ENCODE results near the gene NTSR2. TPM values are rescaled to one million over a fixed set of nuclear protein-coding genes. Genes with fewer than 3 reads are reported as not detected.

The NTSR2 gene
- total RNA-seq, 2 donors from 2014 or later, result not detected

- Mint-ChIP-seq H3K4me1 (ENCODE audit: low read depth) (no peaks in the 10 kb centered on the region), H3K27me3 (ENCODE audit: low read depth) (peaks cover 9% of the 10 kb centered on the region), H3K4me3 (no peak overlapping the region), H3K27ac (no peak overlapping the region), H3K36me3 (ENCODE audit: insufficient read depth in 2 of 2) (no peaks in the 10 kb centered on the region), H3K9me3 (no peaks in the 10 kb centered on the region)
- no peak for DNase-seq
- ATAC-seq (replicated peaks in 1 of 2), result no peak
These were observed 14.5 kb downstream of the NTSR2 start for GRCh38 chr2:11655495-11655894.

GRCh38 chr2:11652553-11652952 lies 17.4 kb downstream of the NTSR2 start:
- H3K27me3 Mint-ChIP-seq (ENCODE audit: low read depth), result peaks cover 30% of the 10 kb centered on the region
- no peaks in the 10 kb centered on the region for H3K36me3 Mint-ChIP-seq (ENCODE audit: insufficient read depth in 2 of 2)
- H3K27ac Mint-ChIP-seq, result no peak overlapping the region
- H3K4me3 Mint-ChIP-seq, result no peak overlapping the region
- H3K9me3 Mint-ChIP-seq, result no peaks in the 10 kb centered on the region
- H3K4me1 Mint-ChIP-seq (ENCODE audit: low read depth), result no peaks in the 10 kb centered on the region
- no peak for ATAC-seq (replicated peaks in 1 of 2)
- no peak for DNase-seq

- no peaks in the 10 kb centered on the region for H3K4me1 Mint-ChIP-seq (ENCODE audit: low read depth)
- DNase-seq, result no peak
- ATAC-seq (replicated peaks in 1 of 2), result peak in 1 of 2 donors; percentile 26
- H3K9me3 Mint-ChIP-seq, result no peaks in the 10 kb centered on the region
- H3K4me3 Mint-ChIP-seq, result no peak overlapping the region
- no peaks in the 10 kb centered on the region for H3K36me3 Mint-ChIP-seq (ENCODE audit: insufficient read depth in 2 of 2)
- H3K27ac Mint-ChIP-seq, result no peak overlapping the region
- H3K27me3 Mint-ChIP-seq (ENCODE audit: low read depth), result peaks cover 30% of the 10 kb centered on the region
These were observed 18.0 kb downstream of the NTSR2 start for GRCh38 chr2:11651856-11652548.

- no peaks in the 10 kb centered on the region for H3K4me1 Mint-ChIP-seq (ENCODE audit: low read depth)
- no peak for ATAC-seq (replicated peaks in 1 of 2)
- H3K36me3 Mint-ChIP-seq (ENCODE audit: insufficient read depth in 2 of 2), result no peaks in the 10 kb centered on the region
- no peak for DNase-seq
- H3K27me3 Mint-ChIP-seq (ENCODE audit: low read depth), result peaks cover 24% of the 10 kb centered on the region
- H3K27ac Mint-ChIP-seq, result no peak overlapping the region
- H3K4me3 Mint-ChIP-seq, result no peak overlapping the region
- no peaks in the 10 kb centered on the region for H3K9me3 Mint-ChIP-seq
These were observed 20.9 kb downstream of the NTSR2 start for GRCh38 chr2:11649093-11649492.

- no peak overlapping the region for H3K27ac Mint-ChIP-seq
- H3K9me3 Mint-ChIP-seq, result no peaks in the 10 kb centered on the region
- no peaks in the 10 kb centered on the region for H3K36me3 Mint-ChIP-seq (ENCODE audit: insufficient read depth in 2 of 2)
- no peak for DNase-seq
- no peak for ATAC-seq (replicated peaks in 1 of 2)
- no peak overlapping the region for H3K4me3 Mint-ChIP-seq
- H3K27me3 Mint-ChIP-seq (ENCODE audit: low read depth), result peaks cover 31% of the 10 kb centered on the region
- H3K4me1 Mint-ChIP-seq (ENCODE audit: low read depth), result no peaks in the 10 kb centered on the region
These were observed 22.0 kb downstream of the NTSR2 start for GRCh38 chr2:11647834-11648600.

- Mint-ChIP-seq H3K36me3 (ENCODE audit: insufficient read depth in 2 of 2) (no peaks in the 10 kb centered on the region), H3K9me3 (no peaks in the 10 kb centered on the region), H3K4me1 (ENCODE audit: low read depth) (no peaks in the 10 kb centered on the region), H3K27ac (no peak overlapping the region), H3K27me3 (ENCODE audit: low read depth) (peaks cover 31% of the 10 kb centered on the region), H3K4me3 (no peak overlapping the region)
- DNase-seq, result no peak
- ATAC-seq (replicated peaks in 1 of 2), result no peak
These were observed 23.5 kb downstream of the NTSR2 start for GRCh38 chr2:11646530-11646929.

- no peaks in the 10 kb centered on the region for H3K4me1 Mint-ChIP-seq (ENCODE audit: low read depth)
- H3K4me3 Mint-ChIP-seq, result no peak overlapping the region
- H3K27ac Mint-ChIP-seq, result no peak overlapping the region
- no peak for DNase-seq
- no peak for ATAC-seq (replicated peaks in 1 of 2)
- peaks cover 17% of the 10 kb centered on the region for H3K27me3 Mint-ChIP-seq (ENCODE audit: low read depth)
- H3K36me3 Mint-ChIP-seq (ENCODE audit: insufficient read depth in 2 of 2), result no peaks in the 10 kb centered on the region
- H3K9me3 Mint-ChIP-seq, result no peaks in the 10 kb centered on the region
These were observed 25.7 kb downstream of the NTSR2 start for GRCh38 chr2:11644293-11644692.

- Mint-ChIP-seq H3K4me1 (ENCODE audit: low read depth) (no peaks in the 10 kb centered on the region), H3K4me3 (no peak overlapping the region), H3K9me3 (no peaks in the 10 kb centered on the region), H3K36me3 (ENCODE audit: insufficient read depth in 2 of 2) (no peaks in the 10 kb centered on the region), H3K27me3 (ENCODE audit: low read depth) (peaks cover 7% of the 10 kb centered on the region), H3K27ac (no peak overlapping the region)
- DNase-seq (no peak), ATAC-seq (replicated peaks in 1 of 2) (no peak)
These were observed 27.0 kb downstream of the NTSR2 start for GRCh38 chr2:11642972-11643371.

GRCh38 chr2:11640132-11640531 lies 29.9 kb downstream of the NTSR2 start:
- Mint-ChIP-seq H3K27ac (no peak overlapping the region), H3K9me3 (no peaks in the 10 kb centered on the region), H3K4me1 (ENCODE audit: low read depth) (no peaks in the 10 kb centered on the region), H3K27me3 (ENCODE audit: low read depth) (peaks cover 7% of the 10 kb centered on the region), H3K36me3 (ENCODE audit: insufficient read depth in 2 of 2) (no peaks in the 10 kb centered on the region), H3K4me3 (no peak overlapping the region)
- DNase-seq, result no peak
- ATAC-seq (replicated peaks in 1 of 2), result no peak

GRCh38 chr2:11639503-11639902 lies 30.5 kb downstream of the NTSR2 start:
- DNase-seq (no peak), ATAC-seq (replicated peaks in 1 of 2) (no peak)
- H3K27ac Mint-ChIP-seq, result no peak overlapping the region
- peaks cover 7% of the 10 kb centered on the region for H3K27me3 Mint-ChIP-seq (ENCODE audit: low read depth)
- no peaks in the 10 kb centered on the region for H3K4me1 Mint-ChIP-seq (ENCODE audit: low read depth)
- H3K9me3 Mint-ChIP-seq, result no peaks in the 10 kb centered on the region
- no peaks in the 10 kb centered on the region for H3K36me3 Mint-ChIP-seq (ENCODE audit: insufficient read depth in 2 of 2)
- no peak overlapping the region for H3K4me3 Mint-ChIP-seq

GRCh38 chr2:11637546-11637945 lies 32.4 kb downstream of the NTSR2 start:
- Mint-ChIP-seq H3K36me3 (ENCODE audit: insufficient read depth in 2 of 2) (no peaks in the 10 kb centered on the region), H3K27me3 (ENCODE audit: low read depth) (no peaks in the 10 kb centered on the region), H3K4me1 (ENCODE audit: low read depth) (no peaks in the 10 kb centered on the region), H3K4me3 (no peak overlapping the region), H3K9me3 (no peaks in the 10 kb centered on the region), H3K27ac (no peak overlapping the region)
- no peak for DNase-seq
- ATAC-seq (replicated peaks in 1 of 2), result no peak

- Mint-ChIP-seq H3K4me3 (no peak overlapping the region), H3K27me3 (ENCODE audit: low read depth) (no peaks in the 10 kb centered on the region), H3K36me3 (ENCODE audit: insufficient read depth in 2 of 2) (no peaks in the 10 kb centered on the region), H3K27ac (no peak overlapping the region), H3K4me1 (ENCODE audit: low read depth) (no peaks in the 10 kb centered on the region), H3K9me3 (no peaks in the 10 kb centered on the region)
- DNase-seq (no peak), ATAC-seq (replicated peaks in 1 of 2) (no peak)
These were observed 33.3 kb downstream of the NTSR2 start for GRCh38 chr2:11636593-11637295.

- Mint-ChIP-seq H3K27me3 (ENCODE audit: low read depth) (no peaks in the 10 kb centered on the region), H3K4me3 (no peak overlapping the region), H3K27ac (no peak overlapping the region), H3K36me3 (ENCODE audit: insufficient read depth in 2 of 2) (no peaks in the 10 kb centered on the region), H3K4me1 (ENCODE audit: low read depth) (no peaks in the 10 kb centered on the region), H3K9me3 (no peaks in the 10 kb centered on the region)
- DNase-seq (no peak), ATAC-seq (replicated peaks in 1 of 2) (no peak)
These were observed 34.9 kb downstream of the NTSR2 start for GRCh38 chr2:11635141-11635540.
